Trophoblast cell (in vitro differentiated cells and primary cell): ENCODE measurements around the gene EEF1G.
"Not testable (repeated sequence)": the region's sequence is repeated elsewhere in the genome, so short reads cannot be mapped to it uniquely, and the experiment has no call there.

Source experiments
- DNase-seq, 2 donors: peaks; one replicate each; pipeline ENCODE4 v3.0.0-alpha.2; 2016
- H2AFZ ChIP-seq: 2 replicates; pipeline ENCODE4 v1.6.1; 2013; ENCODE audit warnings: low read length, moderate library complexity, mild to moderate bottlenecking; ENCODE audit not compliant: insufficient read depth, poor library complexity
- H2AK5ac ChIP-seq: 2 replicates; pipeline ENCODE4 v1.6.1; 2013; ENCODE audit warnings: mild to moderate bottlenecking, low read length
- H2BK120ac ChIP-seq: 2 replicates; pipeline ENCODE4 v1.6.1; 2013; ENCODE audit warnings: low read length, mild to moderate bottlenecking, moderate library complexity; ENCODE audit not compliant: insufficient read depth, poor library complexity
- H2BK12ac ChIP-seq: 2 replicates; pipeline ENCODE4 v1.6.1; 2013; ENCODE audit warnings: mild to moderate bottlenecking, low read length, moderate library complexity
- H2BK5ac ChIP-seq: 2 replicates; pipeline ENCODE4 v1.6.1; 2013; ENCODE audit warnings: low read length, low read depth, moderate library complexity, mild to moderate bottlenecking; ENCODE audit not compliant: poor library complexity
- H3K14ac ChIP-seq: 2 replicates; pipeline ENCODE4 v1.6.1; 2013; ENCODE audit warnings: mild to moderate bottlenecking, low read length
- H3K18ac ChIP-seq: 2 replicates; pipeline ENCODE4 v1.6.1; 2013; ENCODE audit warnings: mild to moderate bottlenecking, low read length
- H3K23ac ChIP-seq: 2 replicates; pipeline ENCODE4 v1.6.1; 2013; ENCODE audit warnings: low read length
- H3K27ac ChIP-seq: 2 replicates; pipeline ENCODE4 v1.5.1; 2013; ENCODE audit warnings: low read depth, mild to moderate bottlenecking, inconsistent platforms, low read length, moderate library complexity
- H3K27me3 ChIP-seq: 2 replicates; pipeline ENCODE4 v1.6.1; 2013; ENCODE audit warnings: inconsistent platforms, mild to moderate bottlenecking, low read length, moderate library complexity; ENCODE audit not compliant: insufficient read depth
- H3K36me3 ChIP-seq, 2 experiments: 1 replicate in 1 of 2; 2 replicates in 1 of 2; pipeline ENCODE4 v1.6.1; 2013; ENCODE audit warnings: low read length in 2 of 2, mild to moderate bottlenecking in 2 of 2, moderate library complexity in 1 of 2; ENCODE audit not compliant: insufficient read depth in 2 of 2, control insufficient read depth in 1 of 2
- H3K4ac ChIP-seq: 2 replicates; pipeline ENCODE4 v1.6.1; 2013; ENCODE audit warnings: low read depth, mild to moderate bottlenecking, low read length, moderate library complexity
- H3K4me1 ChIP-seq, 2 experiments: 1 replicate in 1 of 2; 2 replicates in 1 of 2; pipeline ENCODE4 v1.6.1; 2013; ENCODE audit warnings: low read length in 2 of 2, mild to moderate bottlenecking in 2 of 2, moderate library complexity in 1 of 2; ENCODE audit not compliant: insufficient read depth in 2 of 2, control insufficient read depth in 1 of 2
- H3K4me2 ChIP-seq: 2 replicates; pipeline ENCODE4 v1.6.1; 2013; ENCODE audit warnings: inconsistent platforms, mild to moderate bottlenecking, low read length, moderate library complexity
- H3K4me3 ChIP-seq: 2 replicates; pipeline ENCODE4 v1.5.1; 2013; ENCODE audit warnings: mild to moderate bottlenecking, low read depth, low read length, inconsistent platforms
- H3K79me1 ChIP-seq: one replicate; pipeline ENCODE4 v1.6.1; 2013; ENCODE audit warnings: low read length
- H3K79me2 ChIP-seq: 2 replicates; pipeline ENCODE4 v1.6.1; 2013; ENCODE audit warnings: low read length, mild to moderate bottlenecking; ENCODE audit not compliant: control insufficient read depth, insufficient read depth, poor library complexity
- H3K9ac ChIP-seq: 2 replicates; pipeline ENCODE4 v1.6.1; 2013; ENCODE audit warnings: mild to moderate bottlenecking, low read length
- H3K9me3 ChIP-seq: 2 replicates; pipeline ENCODE4 v1.6.1; 2013; ENCODE audit warnings: low read depth, mild to moderate bottlenecking, control low read depth, inconsistent platforms, low read length; ENCODE audit not compliant: insufficient read depth
- H4K12ac ChIP-seq: 2 replicates; pipeline ENCODE4 v1.6.1; 2013; ENCODE audit warnings: low read depth, mild to moderate bottlenecking, low read length, moderate library complexity
- H4K8ac ChIP-seq: 2 replicates; pipeline ENCODE4 v1.6.1; 2013; ENCODE audit warnings: low read depth, mild to moderate bottlenecking, low read length, moderate library complexity
- H4K91ac ChIP-seq: one replicate; pipeline ENCODE4 v1.6.1; 2013; ENCODE audit warnings: low read depth, mild to moderate bottlenecking, low read length, moderate library complexity
- WGBS: extraction: QIAGEN DNeasy Blood & Tissue Kit; methylation state at CpG from one replicate; pipeline ENCODE4 v1.1.7; 2013; ENCODE audit warnings: missing lambda C conversion rate; ENCODE audit not compliant: insufficient read length, insufficient coverage; ENCODE audit errors: extremely low coverage; 5-methylcytosine and 5-hydroxymethylcytosine counted together

EEF1G gene

DNA sequence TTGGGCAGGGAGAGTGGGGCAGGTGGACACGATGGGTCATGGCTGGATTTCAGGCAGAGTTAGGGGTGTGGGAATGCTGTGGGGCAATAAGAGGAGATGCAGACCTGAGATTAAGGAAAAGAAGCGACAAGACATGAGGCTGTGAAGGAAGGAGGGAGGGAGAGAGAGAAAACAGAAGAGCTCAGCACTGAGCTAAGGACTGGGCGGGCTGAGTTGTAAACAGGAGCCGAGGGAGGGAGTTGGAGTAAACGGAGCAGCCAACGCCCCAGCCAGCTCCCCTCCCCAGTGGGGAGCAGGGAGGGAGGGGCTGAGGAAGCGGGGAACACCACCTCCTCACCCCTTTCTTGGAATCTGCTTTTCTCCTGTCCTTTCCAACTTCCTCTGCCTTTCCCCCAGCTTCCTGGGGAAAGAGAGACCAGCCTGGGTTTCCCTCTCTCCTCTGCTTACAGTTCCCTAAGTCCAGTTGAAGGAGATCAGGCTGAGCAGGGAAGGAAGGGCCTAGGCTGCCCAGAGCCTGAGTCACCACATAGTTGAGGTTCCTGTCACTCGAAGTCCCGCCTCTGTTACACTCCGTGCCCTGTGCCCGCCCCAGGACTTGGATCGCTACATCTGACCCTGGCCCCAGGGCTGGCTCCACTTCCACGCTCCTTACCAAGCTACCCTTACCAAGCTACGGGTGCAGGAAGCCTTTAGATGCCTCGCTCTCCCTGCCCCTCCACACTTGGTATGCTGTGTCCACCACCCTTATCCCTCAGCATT, 20.4 kb downstream of the EEF1G start:
- peaks cover 3 to 10% of the 10 kb centered on the region in 2 experiments for H3K36me3 ChIP-seq
- H3K14ac ChIP-seq: peak overlapping the region; percentile 59
- peaks cover 24% of the 10 kb centered on the region for H3K79me1 ChIP-seq
- H2AK5ac ChIP-seq: peak overlapping the region; percentile 51
- peak overlapping the region; percentile 63 for H3K4ac ChIP-seq
- H3K4me3 ChIP-seq: no peak overlapping the region
- peak overlapping the region; percentile 57 for H3K4me2 ChIP-seq
- no CpG with 5 or more reads among the region's 15 CpGs for WGBS
- H4K12ac ChIP-seq: no peak overlapping the region
- peak overlapping the region; percentile 93 for H2BK12ac ChIP-seq
- H3K4me1 ChIP-seq: peaks cover 44 to 49% of the 10 kb centered on the region in 2 experiments
- H3K79me2 ChIP-seq: peaks cover 2% of the 10 kb centered on the region
- peak overlapping the region; percentile 43 for H4K8ac ChIP-seq
- H2BK120ac ChIP-seq: peak overlapping the region; percentile 87
- H2BK5ac ChIP-seq: peak overlapping the region; percentile 91
- peak overlapping the region; percentile 26 for H2AFZ ChIP-seq
- H3K9ac ChIP-seq: peak overlapping the region; percentile 36
- H4K91ac ChIP-seq: peak overlapping the region; percentile 76
- H3K9me3 ChIP-seq: no peaks in the 10 kb centered on the region
- H3K18ac ChIP-seq: peak overlapping the region; percentile 70
- H3K27ac ChIP-seq: peak overlapping the region; percentile 95
- peak; percentile 98 for DNase-seq
- H3K23ac ChIP-seq: no peak overlapping the region
- no peaks in the 10 kb centered on the region for H3K27me3 ChIP-seq

DNA sequence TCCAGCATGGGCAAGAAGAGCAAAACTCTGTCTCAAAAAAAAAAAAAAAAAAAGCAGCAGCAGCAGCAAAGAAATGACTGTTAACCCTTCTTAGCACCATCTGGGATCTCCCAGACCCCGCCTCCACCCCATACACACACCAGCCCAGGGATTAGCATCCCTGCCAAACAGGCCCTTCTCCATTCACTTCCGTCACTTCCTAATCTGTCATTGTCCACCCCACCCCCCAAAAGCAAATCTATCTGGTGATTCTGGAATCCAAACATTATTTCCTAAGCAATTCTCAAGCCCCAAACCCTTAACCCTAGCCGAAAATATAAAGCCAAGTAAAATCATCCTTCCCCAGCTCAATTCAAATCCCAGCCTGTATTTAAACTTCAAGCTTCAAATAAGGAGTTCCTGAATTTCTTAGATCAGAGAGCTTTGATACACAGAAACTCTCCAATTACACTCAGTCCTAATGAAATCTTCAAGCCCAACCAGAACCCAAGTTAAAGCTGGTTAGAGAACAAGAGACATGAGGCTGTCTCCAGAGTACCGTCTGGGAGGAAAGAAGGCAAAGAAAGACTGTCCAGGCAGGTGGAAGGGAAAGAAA, 21.1 kb downstream of the EEF1G start:
- peak in 1 of 2 donors; percentile 34 for DNase-seq
- H3K79me2 ChIP-seq: peaks cover 5% of the 10 kb centered on the region
- peak overlapping the region; percentile 43 for H4K8ac ChIP-seq
- H3K36me3 ChIP-seq: peaks cover under 1 to 5% of the 10 kb centered on the region in 2 experiments
- H3K4ac ChIP-seq: peak overlapping the region; percentile 63
- peak overlapping the region; percentile 93 for H2BK12ac ChIP-seq
- peak overlapping the region; percentile 91 for H2BK5ac ChIP-seq
- H3K18ac ChIP-seq: peak overlapping the region; percentile 65
- H2AK5ac ChIP-seq: peak overlapping the region; percentile 51
- peaks cover 49 to 55% of the 10 kb centered on the region in 2 experiments for H3K4me1 ChIP-seq
- no peak overlapping the region for H4K12ac ChIP-seq
- peak overlapping the region; percentile 95 for H3K27ac ChIP-seq
- no peaks in the 10 kb centered on the region for H3K9me3 ChIP-seq
- no CpG with 5 or more reads among the region's 4 CpGs for WGBS
- H3K79me1 ChIP-seq: peaks cover 27% of the 10 kb centered on the region
- H2BK120ac ChIP-seq: peak overlapping the region; percentile 87
- no peak overlapping the region for H3K9ac ChIP-seq
- no peaks in the 10 kb centered on the region for H3K27me3 ChIP-seq
- peak overlapping the region; percentile 76 for H4K91ac ChIP-seq
- H3K23ac ChIP-seq: no peak overlapping the region
- H2AFZ ChIP-seq: peak overlapping the region; percentile 26
- peak overlapping the region; percentile 57 for H3K4me2 ChIP-seq
- H3K14ac ChIP-seq: peak overlapping the region; percentile 59
- H3K4me3 ChIP-seq: no peak overlapping the region

DNA sequence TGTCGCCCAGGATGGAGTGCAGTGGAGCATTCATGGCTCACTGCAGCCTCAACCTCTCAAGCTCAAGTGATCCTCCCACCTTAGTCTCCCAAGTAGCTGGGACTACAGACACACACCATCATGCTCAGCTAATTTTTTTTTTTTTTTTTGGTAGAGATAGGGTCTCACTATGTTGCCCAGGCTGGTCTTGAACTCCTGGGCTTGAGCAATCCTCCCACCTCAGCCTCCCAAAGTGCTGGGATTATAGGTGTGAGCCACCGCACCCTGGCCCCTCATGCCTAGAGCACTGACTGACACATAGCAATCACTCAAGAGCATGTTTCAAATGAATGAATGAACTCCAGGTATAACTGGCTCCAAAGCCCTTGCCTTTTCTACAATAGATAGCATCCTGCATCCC, 23.2 kb downstream of the EEF1G start:
- H2BK120ac ChIP-seq, H3K14ac ChIP-seq, H2AK5ac ChIP-seq, H2AFZ ChIP-seq, H3K4ac ChIP-seq, H3K27me3 ChIP-seq, H2BK12ac ChIP-seq, H3K27ac ChIP-seq, H4K91ac ChIP-seq, H3K23ac ChIP-seq, H3K4me2 ChIP-seq, DNase-seq, H3K9ac ChIP-seq, H3K4me3 ChIP-seq, H3K36me3 ChIP-seq, H4K8ac ChIP-seq, H3K18ac ChIP-seq, H4K12ac ChIP-seq, H2BK5ac ChIP-seq, H3K9me3 ChIP-seq: not testable (repeated sequence)
- peaks cover 22% of the 10 kb centered on the region for H3K79me2 ChIP-seq
- peaks cover 36% of the 10 kb centered on the region for H3K79me1 ChIP-seq
- no CpG with 5 or more reads among the region's 2 CpGs for WGBS
- peaks cover 38 to 42% of the 10 kb centered on the region in 2 experiments for H3K4me1 ChIP-seq

DNA sequence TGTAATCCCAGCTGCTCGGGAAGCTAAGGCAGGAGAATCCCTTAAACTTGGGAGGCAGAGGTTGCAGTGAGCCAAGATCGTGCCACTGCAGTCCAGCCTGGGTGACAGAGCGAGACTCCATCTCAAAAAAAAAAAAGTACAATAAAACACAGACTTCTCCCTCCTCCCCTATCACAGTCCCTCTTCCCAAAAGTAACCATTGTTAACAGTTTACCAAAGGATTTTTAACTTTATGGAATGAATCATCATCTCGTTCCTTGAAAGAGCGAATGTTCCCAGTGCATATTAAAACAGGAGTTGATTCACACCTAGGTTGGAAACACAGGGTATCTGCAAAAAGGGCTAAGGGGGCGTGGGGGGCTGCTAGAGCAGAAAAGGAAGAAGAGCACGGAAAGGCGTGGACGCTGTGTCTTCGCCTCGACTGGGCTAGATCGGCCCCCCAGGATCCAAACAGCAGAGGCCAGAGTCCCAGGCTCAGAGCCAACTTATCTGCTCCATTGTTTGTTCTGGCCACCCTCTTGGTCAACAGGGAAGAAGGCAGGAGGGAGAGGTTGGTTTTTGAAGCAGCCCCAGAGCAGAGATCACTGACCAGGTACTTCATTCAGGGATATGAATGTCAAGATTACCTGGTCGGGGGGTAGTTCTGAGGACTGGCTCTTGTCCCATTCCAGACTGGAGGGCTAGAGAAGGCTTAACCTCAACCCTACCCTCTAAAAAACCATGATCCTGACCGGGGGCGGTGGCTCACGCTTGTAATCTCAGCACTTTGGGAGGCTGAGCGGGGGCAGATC, 25.0 kb downstream of the EEF1G start:
- no peak overlapping the region for H3K14ac ChIP-seq
- H2BK120ac ChIP-seq: no peak overlapping the region
- peaks cover 46% of the 10 kb centered on the region for H3K79me1 ChIP-seq
- no peak overlapping the region for H3K4me3 ChIP-seq
- no peak overlapping the region for H2AFZ ChIP-seq
- H2BK12ac ChIP-seq: peak overlapping the region; percentile 39
- H3K4me1 ChIP-seq: peaks cover 24 to 26% of the 10 kb centered on the region in 2 experiments
- no CpG with 5 or more reads among the region's 17 CpGs for WGBS
- H3K4ac ChIP-seq: peak overlapping the region; percentile 43
- no peak overlapping the region for H3K4me2 ChIP-seq
- H3K9ac ChIP-seq: no peak overlapping the region
- no peak for DNase-seq
- H4K91ac ChIP-seq: peak overlapping the region; percentile 2
- H3K79me2 ChIP-seq: peaks cover 40% of the 10 kb centered on the region
- peaks cover 1% of the 10 kb centered on the region for H3K9me3 ChIP-seq
- H2AK5ac ChIP-seq: no peak overlapping the region
- H3K27me3 ChIP-seq: no peaks in the 10 kb centered on the region
- H2BK5ac ChIP-seq: no peak overlapping the region
- H3K23ac ChIP-seq: no peak overlapping the region
- peak overlapping the region; percentile 6 for H3K18ac ChIP-seq
- H3K36me3 ChIP-seq: peaks cover 10 to 14% of the 10 kb centered on the region in 2 experiments
- H4K12ac ChIP-seq: no peak overlapping the region
- H4K8ac ChIP-seq: no peak overlapping the region
- no peak overlapping the region for H3K27ac ChIP-seq
